ENCODE data around the gene RGS9BP. TPM values are rescaled to one million over a fixed set of nuclear protein-coding genes. Genes with fewer than 3 reads are reported as not detected.

RGS9BP gene
- total RNA-seq, 2 experiments from 2014 or later = 0.14 TPM; not detected in 1

GRCh38 chr19:32719611-32720059 lies 44.0 kb downstream of the RGS9BP start, which contains the start of gene TDRD12:
TSS of gene TDRD12 (plus strand) at chr19:32719767. CDS start at chr19:32720073, 306 bp downstream.
- H3K4me1 Mint-ChIP-seq (ENCODE audit: low read depth) = no peaks in the 10 kb centered on the region
- Histone ChIP-seq H3K9me3 (ENCODE audit: control insufficient read depth in 1 of 2, insufficient read depth in 1 of 2, low read length in 2 of 2) (peaks cover 0 to 10% of the 10 kb centered on the region in 2 experiments), H3K4me1 (ENCODE audit: insufficient read depth, low read length) (no peaks in the 10 kb centered on the region), H3K27ac (ENCODE audit: low read depth in 1 of 2, low read length in 2 of 2) (no peak within 1 kb of the TSS), H3K36me3 (ENCODE audit: insufficient read depth, low read length) (no peaks in the 10 kb centered on the region), H3K4me3 (ENCODE audit: low read length) (no peak within 1 kb of the TSS), H3K27me3 (ENCODE audit: control insufficient read depth in 1 of 2, insufficient read depth in 2 of 2, low read length in 2 of 2) (no peaks in the 10 kb centered on the region)
- peak in 1 of 14 experiments; percentile 19 for DNase-seq
- no peaks in the 10 kb centered on the region for H3K27me3 Mint-ChIP-seq
- no peak within 1 kb of the TSS for H3K27ac Mint-ChIP-seq
- TF ChIP-seq CTCF (IDR thresholded peaks at IDR 0.05) = no peak
- H3K9me3 Mint-ChIP-seq = no peaks in the 10 kb centered on the region
- intact Hi-C loops (cut with DNase I, micrococcal nuclease) = no loop called here
- H3K4me3 Mint-ChIP-seq = no peak within 1 kb of the TSS
- CTCF ChIA-PET = no interaction called here
- POLR2A ChIA-PET = no interaction called here
- no peak for ATAC-seq (ENCODE audit: poor library complexity)
- peaks cover 8% of the 10 kb centered on the region for H3K36me3 Mint-ChIP-seq (ENCODE audit: low read depth)

DNA sequence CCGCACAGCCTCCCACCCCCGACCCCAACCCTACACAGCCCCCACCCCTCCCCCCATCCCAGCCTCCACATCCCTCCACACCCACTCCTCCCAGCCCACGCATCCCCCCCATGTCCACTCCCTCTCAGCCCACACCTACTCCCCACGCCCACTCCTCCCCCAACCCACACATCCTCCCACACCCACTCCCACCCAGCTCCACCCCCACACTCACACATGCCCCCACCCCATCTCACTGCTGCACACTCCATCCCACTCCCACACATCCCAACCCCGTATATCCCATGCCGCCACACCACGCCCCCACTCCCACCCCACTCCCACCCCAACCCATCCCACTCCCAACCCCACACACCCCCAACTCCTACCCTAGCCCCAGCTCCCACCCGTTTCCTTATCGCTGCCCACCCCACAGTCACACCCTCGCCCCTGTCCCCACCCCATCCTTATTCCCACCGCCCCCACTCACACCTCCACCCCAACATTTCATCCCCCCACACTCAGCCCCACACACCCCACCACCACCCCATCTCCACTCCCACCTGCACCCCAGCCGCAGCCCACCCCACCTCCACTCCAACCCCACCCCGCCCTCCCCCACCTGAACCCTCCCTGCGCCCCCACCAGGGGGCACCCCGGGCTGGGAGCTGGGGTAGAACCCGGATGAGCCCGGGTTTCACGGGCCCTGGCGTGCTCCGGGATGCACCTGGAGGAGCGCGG lies 44.7 kb downstream of the RGS9BP start:
- Histone ChIP-seq H3K27me3 (ENCODE audit: control insufficient read depth in 1 of 2, insufficient read depth in 2 of 2, low read length in 2 of 2) (no peaks in the 10 kb centered on the region), H3K9me3 (ENCODE audit: control insufficient read depth in 1 of 2, insufficient read depth in 1 of 2, low read length in 2 of 2) (peaks cover 0 to 10% of the 10 kb centered on the region in 2 experiments), H3K36me3 (ENCODE audit: insufficient read depth, low read length) (no peaks in the 10 kb centered on the region), H3K27ac (ENCODE audit: low read depth in 1 of 2, low read length in 2 of 2) (no peak overlapping the region), H3K4me1 (ENCODE audit: insufficient read depth, low read length) (no peaks in the 10 kb centered on the region), H3K4me3 (ENCODE audit: low read length) (no peak overlapping the region)
- peaks cover under 1% of the 10 kb centered on the region for H3K36me3 Mint-ChIP-seq (ENCODE audit: low read depth)
- intact Hi-C loops (cut with DNase I, micrococcal nuclease) = no loop called here
- H3K4me1 Mint-ChIP-seq (ENCODE audit: low read depth) = no peaks in the 10 kb centered on the region
- ATAC-seq (ENCODE audit: poor library complexity) = no peak
- DNase-seq = peak in 2 of 14 experiments; percentile 1 to 12
- H3K27ac Mint-ChIP-seq = no peak overlapping the region
- H3K9me3 Mint-ChIP-seq = no peaks in the 10 kb centered on the region
- H3K27me3 Mint-ChIP-seq = no peaks in the 10 kb centered on the region
- no peak overlapping the region for H3K4me3 Mint-ChIP-seq
- CTCF ChIA-PET = no interaction called here
- POLR2A ChIA-PET = no interaction called here
- no peak for TF ChIP-seq CTCF (IDR thresholded peaks at IDR 0.05)

GRCh38 chr19:32720936-32721250 lies 45.2 kb downstream of the RGS9BP start:
- H3K4me1 ChIP-seq (ENCODE audit: insufficient read depth, low read length) = no peaks in the 10 kb centered on the region
- no peak overlapping the region for H3K4me3 ChIP-seq (ENCODE audit: low read length)
- no peaks in the 10 kb centered on the region for H3K36me3 ChIP-seq (ENCODE audit: insufficient read depth, low read length)
- Mint-ChIP-seq H3K4me3 (no peak overlapping the region), H3K4me1 (ENCODE audit: low read depth) (no peaks in the 10 kb centered on the region), H3K9me3 (no peaks in the 10 kb centered on the region), H3K27me3 (no peaks in the 10 kb centered on the region), H3K36me3 (ENCODE audit: low read depth) (no peaks in the 10 kb centered on the region), H3K27ac (no peak overlapping the region)
- CTCF ChIA-PET = no interaction called here
- intact Hi-C loops (cut with DNase I, micrococcal nuclease) = no loop called here
- no peak overlapping the region for H3K27ac ChIP-seq (ENCODE audit: low read depth in 1 of 2, low read length in 2 of 2)
- ATAC-seq (ENCODE audit: poor library complexity) (no peak), DNase-seq (peak in 1 of 14 experiments; percentile 15)
- peaks cover 0 to 10% of the 10 kb centered on the region in 2 experiments for H3K9me3 ChIP-seq (ENCODE audit: control insufficient read depth in 1 of 2, insufficient read depth in 1 of 2, low read length in 2 of 2)
- no peak for TF ChIP-seq CTCF (IDR thresholded peaks at IDR 0.05)
- H3K27me3 ChIP-seq (ENCODE audit: control insufficient read depth in 1 of 2, insufficient read depth in 2 of 2, low read length in 2 of 2) = no peaks in the 10 kb centered on the region
- POLR2A ChIA-PET = no interaction called here

Other genes starting within 250 kb of the RGS9BP start
- 10 to 100 TPM; 30.0 to 32.7 TPM for gene PDCD5, start 94.7 kb upstream of the RGS9BP start, total RNA-seq
- gene ANKRD27, start 668 bp upstream of the RGS9BP start, total RNA-seq = 10 to 100 TPM; 16.5 to 17.6 TPM
- gene NUDT19, start 16.0 kb downstream of the RGS9BP start, total RNA-seq = 1 to 10 TPM; 7.9 to 8.2 TPM
- gene TDRD12, start 43.9 kb downstream of the RGS9BP start, total RNA-seq = under 1 TPM; 0.14 to 0.22 TPM
- gene SLC7A9, start 193.9 kb downstream of the RGS9BP start, total RNA-seq = under 1 TPM in 1 of 2 experiments, not detected in 1; 0.28 TPM